Dedifferentiated amniotic fluid mesenchymal stem cell (primary cell): Measurements from ENCODE around the gene GSN.

ENCODE experiments used
- DNase-seq: peaks from one replicate; pipeline ENCODE4 v3.0.0-alpha.2; 2016; ENCODE audit errors: extremely low spot score

GSN gene

GRCh38 chr9:121372239-121373010 lies 104.5 kb downstream of the GSN start:
- no peak for DNase-seq

- DNase-seq: peak; percentile 63
Measured at GRCh38 chr9:121373011-121373729, 105.2 kb downstream of the GSN start.

GRCh38 chr9:121376214-121376830 lies 108.4 kb downstream of the GSN start:
- no peak for DNase-seq

GRCh38 chr9:121380846-121381245 lies 112.9 kb downstream of the GSN start:
- no peak for DNase-seq
